ENCODE measurements around the gene WFDC1. TPM values are rescaled to one million over a fixed set of nuclear protein-coding genes. Genes with fewer than 3 reads are reported as not detected.
A peak's percentile ranks its signal among the peaks of the same experiment; 100 is the strongest.

The WFDC1 gene
- total RNA-seq, 1 donor from 2014 or later = 1.6 TPM

GRCh38 chr16:84283314-84284153, 11.1 kb upstream of the WFDC1 start:
- H3K36me3 ChIP-seq (ENCODE audit: control insufficient read depth in 3 of 3, insufficient read depth in 3 of 3, low read length in 3 of 3) = no peaks in the 10 kb centered on the region
- peak overlapping the region in 1 of 3 donors; percentile 33 for H3K9ac ChIP-seq (ENCODE audit: low read depth in 1 of 3, low read length in 3 of 3)
- peaks cover 5 to 17% (median 12%) of the 10 kb centered on the region in 3 donors for H3K4me1 ChIP-seq (ENCODE audit: control insufficient read depth in 3 of 3, insufficient read depth in 3 of 3, low read length in 3 of 3)
- H3K27ac ChIP-seq (ENCODE audit: low read depth, low read length) = peak overlapping the region; percentile 44
- H3K9me3 ChIP-seq (ENCODE audit: control insufficient read depth in 3 of 3, low read length in 3 of 3) = no peaks in the 10 kb centered on the region
- peak overlapping the region in 1 of 3 donors; percentile 13 for H3K4me3 ChIP-seq (ENCODE audit: low read length in 3 of 3)
- peaks cover 0 to 34% (median 3%) of the 10 kb centered on the region in 3 donors for H3K27me3 ChIP-seq (ENCODE audit: control insufficient read depth in 3 of 3, insufficient read depth in 3 of 3, low read length in 3 of 3)

- Histone ChIP-seq H3K9ac (ENCODE audit: low read depth in 1 of 3, low read length in 3 of 3) (no peak overlapping the region), H3K4me1 (ENCODE audit: control insufficient read depth in 3 of 3, insufficient read depth in 3 of 3, low read length in 3 of 3) (peaks cover 5 to 17% (median 12%) of the 10 kb centered on the region in 3 donors), H3K36me3 (ENCODE audit: control insufficient read depth in 3 of 3, insufficient read depth in 3 of 3, low read length in 3 of 3) (no peaks in the 10 kb centered on the region), H3K27me3 (ENCODE audit: control insufficient read depth in 3 of 3, insufficient read depth in 3 of 3, low read length in 3 of 3) (peaks cover 0 to 40% (median 3%) of the 10 kb centered on the region in 3 donors), H3K4me3 (ENCODE audit: low read length in 3 of 3) (peak overlapping the region in 1 of 3 donors; percentile 13), H3K9me3 (ENCODE audit: control insufficient read depth in 3 of 3, low read length in 3 of 3) (no peaks in the 10 kb centered on the region), H3K27ac (ENCODE audit: low read depth, low read length) (no peak overlapping the region)
These were observed 10.4 kb upstream of the WFDC1 start for GRCh38 chr16:84284154-84284722.

DNA sequence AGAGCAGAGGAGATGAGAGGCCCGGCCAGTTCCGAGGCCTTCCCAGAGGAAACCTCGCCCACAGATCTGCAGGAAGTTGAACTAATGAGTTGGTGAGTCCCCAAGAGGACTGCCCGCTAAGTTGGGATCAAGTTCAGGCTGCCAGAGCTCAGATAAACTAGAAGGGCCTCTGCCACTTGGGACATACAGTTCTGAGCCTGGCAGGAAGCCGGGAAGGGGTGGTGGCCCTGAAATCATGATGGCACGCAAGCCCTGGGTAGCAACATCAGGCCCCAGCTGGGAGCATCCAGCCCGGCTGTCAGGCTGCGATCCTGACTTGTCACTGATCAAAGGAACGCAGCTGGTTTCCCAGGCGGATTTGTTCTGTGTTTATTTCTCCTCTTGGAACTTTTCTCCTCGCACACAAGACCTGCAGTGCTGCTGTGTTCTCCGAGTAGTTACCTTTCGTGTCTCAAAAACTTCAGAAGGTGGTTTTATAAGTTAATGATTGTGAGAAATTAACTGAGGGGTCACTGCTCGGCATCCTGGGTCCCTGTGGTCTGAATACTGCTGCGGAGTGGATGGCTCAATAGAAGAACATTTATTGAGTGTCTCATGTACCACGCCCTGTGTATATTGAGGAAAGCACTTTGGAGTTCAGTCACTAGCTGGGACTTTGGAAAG, 8.0 kb upstream of the WFDC1 start:
- H3K4me3 ChIP-seq (ENCODE audit: low read length in 3 of 3) = no peak overlapping the region
- H3K9ac ChIP-seq (ENCODE audit: low read depth in 1 of 3, low read length in 3 of 3) = no peak overlapping the region
- no peaks in the 10 kb centered on the region for H3K9me3 ChIP-seq (ENCODE audit: control insufficient read depth in 3 of 3, low read length in 3 of 3)
- peaks cover 5 to 31% (median 13%) of the 10 kb centered on the region in 3 donors for H3K27me3 ChIP-seq (ENCODE audit: control insufficient read depth in 3 of 3, insufficient read depth in 3 of 3, low read length in 3 of 3)
- peaks cover 5 to 14% (median 12%) of the 10 kb centered on the region in 3 donors for H3K4me1 ChIP-seq (ENCODE audit: control insufficient read depth in 3 of 3, insufficient read depth in 3 of 3, low read length in 3 of 3)
- H3K27ac ChIP-seq (ENCODE audit: low read depth, low read length) = no peak overlapping the region
- H3K36me3 ChIP-seq (ENCODE audit: control insufficient read depth in 3 of 3, insufficient read depth in 3 of 3, low read length in 3 of 3) = no peaks in the 10 kb centered on the region

DNA sequence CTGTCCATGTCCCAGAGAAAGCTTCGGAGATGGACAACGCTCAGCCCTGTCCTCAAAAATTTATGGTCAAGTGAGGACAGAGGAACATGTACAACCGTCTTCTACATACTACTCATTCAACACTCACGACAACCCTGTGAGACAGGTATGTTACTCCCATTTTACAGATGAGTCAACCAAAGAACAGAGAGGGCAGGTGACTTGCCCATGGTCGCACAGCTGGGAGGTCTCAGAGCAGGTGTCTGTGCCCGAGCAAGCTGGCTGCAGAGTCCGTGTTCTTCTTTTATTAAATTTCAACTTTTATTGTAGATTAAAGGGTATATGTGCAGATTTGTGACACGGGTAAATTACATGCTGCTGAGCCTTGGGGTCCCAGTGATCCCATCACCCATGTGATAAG, 5.8 kb upstream of the WFDC1 start:
- Histone ChIP-seq H3K9ac (ENCODE audit: low read depth in 1 of 3, low read length in 3 of 3) (no peak overlapping the region), H3K27ac (ENCODE audit: low read depth, low read length) (no peak overlapping the region), H3K36me3 (ENCODE audit: control insufficient read depth in 3 of 3, insufficient read depth in 3 of 3, low read length in 3 of 3) (no peaks in the 10 kb centered on the region), H3K9me3 (ENCODE audit: control insufficient read depth in 3 of 3, low read length in 3 of 3) (no peaks in the 10 kb centered on the region), H3K4me1 (ENCODE audit: control insufficient read depth in 3 of 3, insufficient read depth in 3 of 3, low read length in 3 of 3) (peaks cover 5 to 10% (median 8%) of the 10 kb centered on the region in 3 donors), H3K4me3 (ENCODE audit: low read length in 3 of 3) (no peak overlapping the region), H3K27me3 (ENCODE audit: control insufficient read depth in 3 of 3, insufficient read depth in 3 of 3, low read length in 3 of 3) (peaks cover 16 to 40% (median 33%) of the 10 kb centered on the region in 3 donors)

DNA sequence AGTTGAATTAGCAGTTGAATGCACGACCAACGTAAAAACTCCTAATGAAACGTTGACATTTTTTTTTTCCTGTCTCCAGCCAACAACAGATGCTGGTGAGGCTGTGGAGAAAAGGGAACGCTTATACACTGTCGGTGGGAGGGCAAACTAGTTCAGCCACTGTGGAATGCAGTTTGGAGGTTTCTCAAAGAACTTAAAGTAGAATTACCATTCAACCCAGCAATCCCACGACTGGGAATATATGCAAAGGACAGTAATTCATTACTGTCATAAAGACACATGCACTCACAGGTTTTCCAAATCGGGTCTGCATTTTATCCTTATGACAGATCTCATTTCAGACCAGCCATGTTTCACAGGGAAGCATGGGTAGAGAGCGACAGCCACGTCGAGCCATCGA, 3.5 kb upstream of the WFDC1 start:
- H3K9ac ChIP-seq (ENCODE audit: low read depth in 1 of 3, low read length in 3 of 3) = no peak overlapping the region
- no peaks in the 10 kb centered on the region for H3K36me3 ChIP-seq (ENCODE audit: control insufficient read depth in 3 of 3, insufficient read depth in 3 of 3, low read length in 3 of 3)
- no peak overlapping the region for H3K27ac ChIP-seq (ENCODE audit: low read depth, low read length)
- peaks cover 7 to 13% (median 12%) of the 10 kb centered on the region in 3 donors for H3K4me1 ChIP-seq (ENCODE audit: control insufficient read depth in 3 of 3, insufficient read depth in 3 of 3, low read length in 3 of 3)
- no peaks in the 10 kb centered on the region for H3K9me3 ChIP-seq (ENCODE audit: control insufficient read depth in 3 of 3, low read length in 3 of 3)
- H3K27me3 ChIP-seq (ENCODE audit: control insufficient read depth in 3 of 3, insufficient read depth in 3 of 3, low read length in 3 of 3) = peaks cover 35 to 58% (median 48%) of the 10 kb centered on the region in 3 donors
- H3K4me3 ChIP-seq (ENCODE audit: low read length in 3 of 3) = no peak overlapping the region

- H3K9ac ChIP-seq (ENCODE audit: low read depth in 1 of 3, low read length in 3 of 3) = no peak overlapping the region
- peaks cover 38 to 66% (median 52%) of the 10 kb centered on the region in 3 donors for H3K27me3 ChIP-seq (ENCODE audit: control insufficient read depth in 3 of 3, insufficient read depth in 3 of 3, low read length in 3 of 3)
- H3K36me3 ChIP-seq (ENCODE audit: control insufficient read depth in 3 of 3, insufficient read depth in 3 of 3, low read length in 3 of 3) = no peaks in the 10 kb centered on the region
- H3K27ac ChIP-seq (ENCODE audit: low read depth, low read length) = no peak overlapping the region
- peaks cover 7 to 10% (median 10%) of the 10 kb centered on the region in 3 donors for H3K4me1 ChIP-seq (ENCODE audit: control insufficient read depth in 3 of 3, insufficient read depth in 3 of 3, low read length in 3 of 3)
- no peak overlapping the region for H3K4me3 ChIP-seq (ENCODE audit: low read length in 3 of 3)
- no peaks in the 10 kb centered on the region for H3K9me3 ChIP-seq (ENCODE audit: control insufficient read depth in 3 of 3, low read length in 3 of 3)
These were observed 2.7 kb upstream of the WFDC1 start for GRCh38 chr16:84292011-84292410.

DNA sequence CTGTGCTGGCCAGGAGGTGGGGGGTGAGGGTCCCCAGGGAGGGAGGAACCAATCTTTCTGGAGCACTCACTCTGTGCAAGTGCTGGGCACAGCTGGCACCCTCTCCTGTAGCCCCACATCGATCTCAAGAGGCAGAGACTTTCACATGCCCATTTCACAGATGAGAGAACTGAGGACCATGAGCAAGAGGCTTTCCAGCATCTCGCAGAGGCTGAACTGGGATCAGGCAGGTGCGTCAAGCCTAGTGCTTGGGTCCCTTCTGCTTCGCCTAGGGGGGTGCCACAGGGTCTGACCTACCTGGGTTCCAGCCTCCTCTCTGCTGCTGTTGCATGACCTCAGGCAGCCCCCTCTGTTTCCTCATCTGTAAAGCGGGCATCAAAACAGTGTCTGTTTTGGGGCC, 1.3 kb upstream of the WFDC1 start:
- Histone ChIP-seq H3K9ac (ENCODE audit: low read depth in 1 of 3, low read length in 3 of 3) (no peak overlapping the region), H3K27me3 (ENCODE audit: control insufficient read depth in 3 of 3, insufficient read depth in 3 of 3, low read length in 3 of 3) (peaks cover 41 to 68% (median 55%) of the 10 kb centered on the region in 3 donors), H3K36me3 (ENCODE audit: control insufficient read depth in 3 of 3, insufficient read depth in 3 of 3, low read length in 3 of 3) (no peaks in the 10 kb centered on the region), H3K4me3 (ENCODE audit: low read length in 3 of 3) (no peak overlapping the region), H3K4me1 (ENCODE audit: control insufficient read depth in 3 of 3, insufficient read depth in 3 of 3, low read length in 3 of 3) (peaks cover 7 to 10% (median 8%) of the 10 kb centered on the region in 3 donors), H3K27ac (ENCODE audit: low read depth, low read length) (no peak overlapping the region), H3K9me3 (ENCODE audit: control insufficient read depth in 3 of 3, low read length in 3 of 3) (no peaks in the 10 kb centered on the region)

- peak overlapping the region in 1 of 3 donors; percentile 41 for H3K4me3 ChIP-seq (ENCODE audit: low read length in 3 of 3)
- peaks cover 41 to 65% (median 55%) of the 10 kb centered on the region in 3 donors for H3K27me3 ChIP-seq (ENCODE audit: control insufficient read depth in 3 of 3, insufficient read depth in 3 of 3, low read length in 3 of 3)
- no peaks in the 10 kb centered on the region for H3K36me3 ChIP-seq (ENCODE audit: control insufficient read depth in 3 of 3, insufficient read depth in 3 of 3, low read length in 3 of 3)
- no peak overlapping the region for H3K9ac ChIP-seq (ENCODE audit: low read depth in 1 of 3, low read length in 3 of 3)
- H3K27ac ChIP-seq (ENCODE audit: low read depth, low read length) = no peak overlapping the region
- H3K9me3 ChIP-seq (ENCODE audit: control insufficient read depth in 3 of 3, low read length in 3 of 3) = no peaks in the 10 kb centered on the region
- peaks cover 7 to 10% (median 8%) of the 10 kb centered on the region in 3 donors for H3K4me1 ChIP-seq (ENCODE audit: control insufficient read depth in 3 of 3, insufficient read depth in 3 of 3, low read length in 3 of 3)
These were observed 561 bp upstream of the WFDC1 start for GRCh38 chr16:84294117-84294516.

GRCh38 chr16:84295203-84295860, 654 bp downstream of the WFDC1 start:
- Histone ChIP-seq H3K4me1 (ENCODE audit: control insufficient read depth in 3 of 3, insufficient read depth in 3 of 3, low read length in 3 of 3) (peaks cover 7 to 10% (median 8%) of the 10 kb centered on the region in 3 donors), H3K27me3 (ENCODE audit: control insufficient read depth in 3 of 3, insufficient read depth in 3 of 3, low read length in 3 of 3) (peaks cover 41 to 64% (median 59%) of the 10 kb centered on the region in 3 donors), H3K27ac (ENCODE audit: low read depth, low read length) (no peak overlapping the region), H3K4me3 (ENCODE audit: low read length in 3 of 3) (peak overlapping the region in 2 of 3 donors; percentile 32 to 52), H3K9ac (ENCODE audit: low read depth in 1 of 3, low read length in 3 of 3) (peak overlapping the region in 2 of 3 donors; percentile 23 to 62), H3K36me3 (ENCODE audit: control insufficient read depth in 3 of 3, insufficient read depth in 3 of 3, low read length in 3 of 3) (no peaks in the 10 kb centered on the region), H3K9me3 (ENCODE audit: control insufficient read depth in 3 of 3, low read length in 3 of 3) (no peaks in the 10 kb centered on the region)
